ENCODE measurements around the gene GPR176.

The GPR176 gene

DNA sequence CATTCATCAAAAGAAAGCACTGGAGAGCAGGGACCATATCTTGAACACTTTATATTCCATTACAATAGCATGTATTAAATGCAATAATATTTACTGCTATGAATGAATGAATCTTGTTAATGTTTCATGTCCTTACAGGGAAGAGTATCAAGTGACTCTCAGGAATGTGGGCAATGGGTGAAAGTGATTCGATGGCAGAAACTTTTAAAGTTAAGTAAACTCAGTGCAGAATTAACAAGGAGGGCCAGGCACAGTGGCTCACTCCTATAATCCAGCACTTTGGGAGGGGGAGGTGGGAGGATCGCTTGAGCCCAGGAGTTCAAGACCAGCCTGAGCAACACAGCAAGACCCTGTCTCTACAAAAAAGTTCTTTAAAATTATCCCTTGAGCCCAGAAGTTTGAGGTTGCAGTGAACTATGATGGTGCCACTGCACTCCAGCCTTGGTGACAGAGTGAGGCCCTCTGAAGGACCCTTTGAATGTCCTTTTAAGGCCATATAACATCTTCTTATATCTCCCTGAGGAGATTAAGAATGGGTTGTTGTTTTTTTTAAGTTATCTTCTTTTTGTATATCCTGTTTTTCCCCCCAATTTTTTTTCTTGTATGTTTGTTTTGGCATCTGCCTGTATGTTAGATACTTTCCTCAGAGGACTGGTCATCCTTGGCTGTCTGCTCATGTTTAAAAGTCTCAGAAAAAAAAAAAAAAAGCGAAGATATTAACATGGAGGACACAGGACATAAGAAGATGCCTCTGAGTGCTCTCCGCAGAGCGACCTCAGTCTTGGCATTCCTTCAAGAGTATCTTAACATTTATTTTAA is 127.8 kb downstream of the GPR176 start:
- TF ChIP-seq, protein P1, sequence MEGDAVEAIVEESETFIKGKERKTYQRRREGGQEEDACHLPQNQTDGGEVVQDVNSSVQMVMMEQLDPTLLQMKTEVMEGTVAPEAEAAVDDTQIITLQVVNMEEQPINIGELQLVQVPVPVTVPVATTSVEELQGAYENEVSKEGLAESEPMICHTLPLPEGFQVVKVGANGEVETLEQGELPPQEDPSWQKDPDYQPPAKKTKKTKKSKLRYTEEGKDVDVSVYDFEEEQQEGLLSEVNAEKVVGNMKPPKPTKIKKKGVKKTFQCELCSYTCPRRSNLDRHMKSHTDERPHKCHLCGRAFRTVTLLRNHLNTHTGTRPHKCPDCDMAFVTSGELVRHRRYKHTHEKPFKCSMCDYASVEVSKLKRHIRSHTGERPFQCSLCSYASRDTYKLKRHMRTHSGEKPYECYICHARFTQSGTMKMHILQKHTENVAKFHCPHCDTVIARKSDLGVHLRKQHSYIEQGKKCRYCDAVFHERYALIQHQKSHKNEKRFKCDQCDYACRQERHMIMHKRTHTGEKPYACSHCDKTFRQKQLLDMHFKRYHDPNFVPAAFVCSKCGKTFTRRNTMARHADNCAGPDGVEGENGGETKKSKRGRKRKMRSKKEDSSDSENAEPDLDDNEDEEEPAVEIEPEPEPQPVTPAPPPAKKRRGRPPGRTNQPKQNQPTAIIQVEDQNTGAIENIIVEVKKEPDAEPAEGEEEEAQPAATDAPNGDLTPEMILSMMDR (IDR thresholded peaks at IDR 0.05; ENCODE audit: control insufficient read depth, extremely low read depth, insufficient read depth) = no peak
- no peak for DNase-seq (ENCODE audit: low read depth)
- H3K4me3 ChIP-seq (ENCODE audit: low read depth, low read length) = no peak overlapping the region

DNA sequence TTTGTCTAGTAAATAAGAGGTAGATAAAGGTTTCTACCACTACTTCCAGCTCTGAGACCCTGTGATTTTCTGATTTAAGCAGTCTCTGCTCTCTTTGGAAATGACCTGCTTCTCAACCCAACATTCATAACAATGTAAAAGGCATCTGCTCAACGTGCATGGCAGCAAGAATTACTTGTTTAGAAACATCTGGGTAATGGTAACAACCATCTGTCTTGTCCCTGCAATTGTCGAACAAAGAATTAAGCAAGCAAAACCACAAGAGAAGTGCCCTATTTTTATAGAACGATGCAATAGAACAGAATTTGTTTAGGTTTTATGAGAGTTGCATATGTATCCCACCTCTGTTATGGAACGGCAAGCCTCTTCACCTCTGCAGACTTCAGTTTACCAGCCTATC is 130.3 kb downstream of the GPR176 start:
- DNase-seq (ENCODE audit: low read depth) = no peak
- no peak overlapping the region for H3K4me3 ChIP-seq (ENCODE audit: low read depth, low read length)
- TF ChIP-seq, protein P1 (IDR thresholded peaks at IDR 0.05; ENCODE audit: control insufficient read depth, extremely low read depth, insufficient read depth) = no peak

DNA sequence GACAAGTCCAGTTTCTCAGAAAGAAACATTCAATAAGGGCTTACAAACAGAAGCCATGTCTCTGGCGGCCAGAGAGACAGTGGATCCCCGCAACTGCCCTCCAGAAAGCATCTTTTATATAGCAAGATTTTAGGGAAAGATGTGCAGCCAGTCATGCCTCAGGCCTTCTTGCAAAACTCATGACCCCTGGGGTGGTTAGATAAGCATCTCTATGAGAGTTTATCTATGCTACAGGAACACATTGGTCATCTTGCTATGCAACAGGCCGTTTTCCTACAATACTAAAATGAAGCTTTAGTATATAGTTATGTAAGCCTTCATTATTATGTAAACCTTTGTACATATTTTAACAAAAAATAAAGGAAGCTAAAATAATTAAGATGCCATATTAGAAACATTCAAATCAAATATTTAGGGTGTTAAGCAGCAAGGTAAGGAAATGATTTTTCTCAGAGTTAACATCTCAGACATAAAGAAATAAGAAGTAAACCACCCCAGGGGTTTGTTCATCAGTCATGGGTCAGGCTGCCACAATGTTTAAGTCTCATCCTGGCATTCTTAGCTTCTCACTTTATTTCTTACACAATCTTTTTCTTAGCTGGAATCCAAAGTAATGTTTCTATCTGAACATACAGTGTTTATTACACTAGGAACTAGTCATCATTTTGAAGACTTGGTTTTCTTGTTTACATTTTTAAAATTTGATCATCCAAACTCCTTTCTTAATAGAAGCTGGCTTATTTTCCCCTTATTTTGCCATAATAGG is 131.1 kb downstream of the GPR176 start:
- TF ChIP-seq, protein P1 (IDR thresholded peaks at IDR 0.05; ENCODE audit: control insufficient read depth, extremely low read depth, insufficient read depth) = no peak
- no peak for DNase-seq (ENCODE audit: low read depth)
- no peak overlapping the region for H3K4me3 ChIP-seq (ENCODE audit: low read depth, low read length)

DNA sequence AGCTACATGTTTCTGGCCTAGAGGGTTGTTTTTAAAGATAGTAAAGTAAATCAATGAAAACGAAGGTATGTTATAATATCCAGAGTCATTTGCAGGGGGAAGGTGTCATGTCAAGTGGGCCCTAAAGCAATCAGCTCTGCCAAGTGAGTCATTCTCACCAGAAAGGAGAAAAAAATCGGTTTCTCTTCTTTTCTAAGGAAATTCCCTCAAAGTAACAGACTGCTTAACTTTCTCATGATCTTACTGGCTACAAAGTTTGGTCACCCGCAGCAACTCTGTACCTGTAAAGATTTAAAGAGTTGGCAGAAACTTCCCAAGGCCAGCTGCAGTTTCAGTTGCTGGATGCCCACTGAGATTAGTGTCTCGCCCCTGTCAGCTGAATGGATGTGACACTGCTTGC is 132.0 kb downstream of the GPR176 start:
- TF ChIP-seq, protein P1 (IDR thresholded peaks at IDR 0.05; ENCODE audit: control insufficient read depth, extremely low read depth, insufficient read depth) = no peak
- DNase-seq (ENCODE audit: low read depth) = no peak
- no peak overlapping the region for H3K4me3 ChIP-seq (ENCODE audit: low read depth, low read length)

DNA sequence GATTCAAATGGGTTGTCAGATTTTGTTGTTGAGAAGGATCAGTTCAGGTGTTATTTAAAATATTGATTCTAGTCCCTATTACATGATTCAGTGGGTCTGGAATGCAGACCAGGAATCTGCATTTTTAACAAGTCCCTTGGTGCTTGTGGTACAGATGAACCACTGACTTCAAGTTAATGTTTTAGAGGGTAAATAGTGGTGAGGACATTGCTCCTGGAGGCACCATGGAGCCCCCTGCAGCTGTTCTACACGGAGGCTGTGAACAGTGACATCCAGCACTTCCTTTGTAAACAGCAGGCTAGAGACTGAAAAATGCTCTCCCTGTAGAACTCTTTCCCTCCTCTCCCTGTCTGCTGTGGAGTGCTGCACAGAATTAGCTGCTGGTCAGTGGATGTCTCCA is 132.6 kb downstream of the GPR176 start:
- no peak for DNase-seq (ENCODE audit: low read depth)
- TF ChIP-seq, protein P1 (IDR thresholded peaks at IDR 0.05; ENCODE audit: control insufficient read depth, extremely low read depth, insufficient read depth) = no peak
- no peak overlapping the region for H3K4me3 ChIP-seq (ENCODE audit: low read depth, low read length)

DNA sequence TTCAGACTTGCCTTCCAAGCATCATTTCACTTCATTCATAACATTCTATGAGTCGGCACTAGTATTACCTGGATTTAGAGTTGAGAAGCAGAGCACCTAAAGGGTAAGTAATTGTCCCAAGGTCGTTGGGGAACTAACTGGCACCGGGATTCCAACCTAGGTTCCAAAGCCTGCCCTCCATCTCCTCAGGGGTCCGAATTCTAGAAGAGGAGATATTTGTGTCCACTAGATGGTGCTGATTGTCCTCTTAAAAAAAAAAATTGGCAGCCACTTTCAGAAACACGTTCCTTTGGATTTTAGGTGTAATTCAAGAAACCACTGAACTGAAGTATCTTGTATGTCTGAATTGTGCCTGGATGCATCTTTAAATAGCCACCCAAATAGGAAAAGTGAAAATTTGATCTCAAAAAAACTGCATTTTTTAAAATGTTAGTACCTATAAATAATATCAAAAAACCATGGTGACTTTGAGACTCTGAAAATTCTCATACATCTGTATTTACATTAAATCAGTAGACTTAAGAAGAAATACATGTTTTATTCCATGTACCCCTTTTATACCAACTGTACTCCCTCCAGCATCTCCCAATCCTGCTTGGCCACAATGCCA is 133.5 kb downstream of the GPR176 start:
- no peak for DNase-seq (ENCODE audit: low read depth)
- H3K4me3 ChIP-seq (ENCODE audit: low read depth, low read length) = no peak overlapping the region
- TF ChIP-seq, protein P1 (IDR thresholded peaks at IDR 0.05; ENCODE audit: control insufficient read depth, extremely low read depth, insufficient read depth) = peak; percentile 55
